SIG-M5 treated with dmso at 0.1 percent for 504 hours (cell line): Measurements from ENCODE around the gene SARNP.

Source experiments
- DNase-seq: peaks from one replicate; lab custom pipeline; 2025; ENCODE audit not compliant: unreplicated experiment; lab: John Stamatoyannopoulos, UW

The SARNP gene

GRCh38 chr12:55711786-55712553 is 105.6 kb downstream of the SARNP start:
- DNase-seq: no peak

- DNase-seq: peak; percentile 33
Measured at GRCh38 chr12:55708695-55709233, 108.8 kb downstream of the SARNP start.

GRCh38 chr12:55707841-55708694 is 109.5 kb downstream of the SARNP start, which contains the start of gene ITGA7:
TSS of gene ITGA7 (minus strand) at chr12:55707904. CDS start at chr12:55707682, 222 bp downstream.
- DNase-seq: no peak
